Measurements from ENCODE around the gene ACBD4.
"Not testable (repeated sequence)": the region's sequence is repeated elsewhere in the genome, so short reads cannot be mapped to it uniquely, and the experiment has no call there.

The ACBD4 gene

DNA sequence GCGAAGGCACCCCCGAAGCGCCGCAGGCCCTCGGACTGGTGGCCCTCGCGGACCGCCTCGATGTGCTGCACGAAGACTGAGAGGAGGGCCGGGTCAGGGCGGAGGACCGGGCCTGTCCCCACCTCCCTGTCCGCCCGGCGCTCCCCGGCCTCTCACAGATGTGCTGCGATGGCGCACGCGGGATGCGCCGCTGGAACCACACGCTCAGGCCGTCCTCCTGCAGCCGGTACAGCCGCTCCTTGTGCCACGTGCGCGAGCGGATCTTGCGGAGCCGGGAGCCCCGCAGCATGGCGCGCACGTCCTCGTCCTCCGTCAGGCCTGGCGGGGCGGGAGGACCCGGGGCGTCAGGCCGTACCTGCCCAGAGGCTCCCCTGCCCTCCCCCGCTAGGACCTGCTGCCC, 14.4 kb upstream of the ACBD4 start:
- no peak for DNase-seq

DNA sequence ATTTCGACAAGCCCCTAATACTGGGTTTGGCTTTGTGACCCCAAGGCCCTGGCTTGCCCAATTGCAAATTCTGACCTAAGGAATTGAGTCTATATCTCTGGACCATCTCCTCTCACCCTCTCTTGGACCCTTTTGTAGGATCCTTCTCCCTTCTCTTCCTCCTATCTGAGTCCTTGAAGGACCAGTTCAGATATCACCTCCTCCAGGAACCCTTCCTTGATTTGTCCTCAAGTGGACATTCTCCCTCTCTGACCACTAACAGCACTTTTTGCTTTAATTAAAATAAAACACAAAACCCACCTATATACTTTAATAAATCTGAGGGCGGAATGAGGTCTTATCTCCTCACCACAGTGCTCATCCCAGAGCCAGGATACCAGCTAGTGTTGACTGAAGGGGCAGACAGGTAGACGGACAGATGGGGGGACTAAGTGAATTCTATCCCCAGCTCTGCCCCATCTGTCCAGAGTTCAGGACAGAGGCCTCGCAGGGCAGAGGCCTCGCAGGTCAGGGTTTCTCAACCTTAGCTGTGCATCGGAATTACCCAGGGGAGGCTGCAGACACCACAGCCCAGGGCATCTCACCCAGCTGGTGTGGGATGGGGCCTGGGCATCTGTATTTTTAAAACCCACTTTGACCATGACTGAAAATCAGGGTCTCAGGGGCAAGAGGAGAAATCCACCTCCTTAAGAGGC, 12.3 kb upstream of the ACBD4 start:
- no peak for DNase-seq

DNA sequence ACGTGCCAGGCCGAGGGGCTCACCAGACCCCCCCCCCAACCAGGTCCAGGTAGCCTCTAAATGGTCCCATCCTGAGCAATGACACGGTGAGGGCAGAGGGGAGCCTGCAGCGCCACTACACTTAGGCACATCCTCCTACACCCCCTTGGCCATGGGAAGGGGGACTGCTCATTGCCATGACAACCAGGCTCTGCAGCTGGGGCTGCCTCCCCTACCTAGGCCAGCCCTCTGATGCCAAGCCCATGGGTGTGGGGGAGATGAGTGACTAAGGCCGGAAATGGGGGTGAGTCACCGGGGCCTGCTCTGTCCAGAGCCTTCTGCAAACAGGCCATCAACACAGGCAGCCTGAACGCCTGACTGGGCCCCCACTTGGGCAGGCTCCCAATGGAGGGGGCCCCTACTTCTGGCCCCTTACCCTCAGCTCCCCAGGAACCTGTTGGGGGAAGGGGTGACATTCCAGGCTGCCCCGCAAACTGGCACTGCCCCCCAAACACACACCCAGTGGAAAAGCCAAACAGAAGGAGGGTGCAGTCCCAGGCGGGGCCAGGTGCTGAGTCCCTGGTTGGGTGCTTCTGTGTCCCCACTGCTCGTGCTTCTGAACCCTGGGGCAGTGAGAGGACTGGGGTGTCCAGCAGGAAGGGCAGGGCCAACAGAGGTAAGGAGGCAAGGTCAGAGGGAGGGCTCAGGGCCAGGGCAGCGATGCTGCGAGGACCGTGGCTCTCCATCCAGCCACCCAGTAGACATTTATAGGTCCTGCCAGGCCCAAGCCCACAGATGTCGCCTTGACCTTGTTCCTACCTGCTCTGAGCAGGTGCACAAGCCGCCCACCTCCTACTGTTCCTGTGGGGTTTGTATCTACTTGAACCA, 11.3 kb upstream of the ACBD4 start:
- peak; percentile 90 for DNase-seq

DNA sequence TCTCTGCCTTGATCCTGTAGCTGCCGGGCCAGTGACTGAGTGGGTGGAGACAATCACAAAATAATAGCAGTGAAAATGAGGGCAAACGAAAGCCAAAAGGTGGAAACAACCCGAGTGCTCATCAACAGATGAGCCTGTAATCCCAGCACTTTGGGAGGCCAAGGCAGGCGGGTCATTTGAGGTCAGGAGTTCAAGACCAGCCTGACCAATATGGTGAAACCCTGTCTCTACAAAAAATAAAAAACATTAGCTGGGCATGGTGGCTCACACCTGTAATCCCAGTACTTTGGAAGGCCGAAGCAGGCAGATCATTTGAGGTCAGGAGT, 10.7 kb upstream of the ACBD4 start:
- DNase-seq = not testable (repeated sequence)

GRCh38 chr17:45125509-45125908, 10.0 kb upstream of the ACBD4 start:
- no peak for DNase-seq

DNA sequence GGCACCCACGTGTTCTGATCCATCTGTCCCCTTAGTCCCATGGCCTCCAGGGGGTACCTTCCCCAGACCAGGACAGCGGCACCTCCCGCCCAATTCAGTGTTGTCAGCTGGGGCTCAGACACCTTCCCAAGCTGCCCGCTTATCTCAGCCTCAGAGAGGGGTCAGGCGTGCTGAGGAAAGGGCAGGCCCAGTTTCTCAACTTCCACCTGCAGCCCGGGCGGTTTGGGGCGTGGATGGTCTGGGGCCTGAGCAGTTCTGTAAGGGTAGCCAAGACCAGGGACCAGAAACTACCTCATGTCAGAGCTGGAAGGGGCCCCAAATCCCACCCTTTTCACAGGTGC, 8.3 kb upstream of the ACBD4 start:
- no peak for DNase-seq

- DNase-seq = peak; percentile 50
Measured at GRCh38 chr17:45127548-45128300, 7.8 kb upstream of the ACBD4 start.

- no peak for DNase-seq
Measured at GRCh38 chr17:45128331-45128730, 7.2 kb upstream of the ACBD4 start.

DNA sequence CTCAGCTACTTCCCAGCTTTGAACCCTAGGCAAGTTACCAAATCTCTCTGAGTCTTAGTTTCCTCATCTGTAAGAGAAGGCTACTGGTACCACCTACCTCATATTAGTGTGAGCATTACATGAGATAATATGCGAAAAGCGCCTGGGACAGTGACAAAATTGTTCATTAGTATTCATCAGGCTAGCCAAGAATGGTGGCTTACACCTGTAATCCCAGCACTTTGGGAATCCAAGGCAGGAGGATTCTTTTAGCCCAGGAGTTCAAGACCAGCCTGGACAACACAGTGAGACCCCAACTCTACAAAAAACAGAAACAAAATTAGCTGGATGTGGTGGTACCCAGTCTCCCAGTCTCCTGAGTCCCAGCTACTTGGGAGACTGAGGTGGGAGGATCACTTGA, 6.5 kb upstream of the ACBD4 start:
- no peak for DNase-seq

GRCh38 chr17:45129426-45129939, 6.0 kb upstream of the ACBD4 start:
- peak; percentile 42 for DNase-seq

DNA sequence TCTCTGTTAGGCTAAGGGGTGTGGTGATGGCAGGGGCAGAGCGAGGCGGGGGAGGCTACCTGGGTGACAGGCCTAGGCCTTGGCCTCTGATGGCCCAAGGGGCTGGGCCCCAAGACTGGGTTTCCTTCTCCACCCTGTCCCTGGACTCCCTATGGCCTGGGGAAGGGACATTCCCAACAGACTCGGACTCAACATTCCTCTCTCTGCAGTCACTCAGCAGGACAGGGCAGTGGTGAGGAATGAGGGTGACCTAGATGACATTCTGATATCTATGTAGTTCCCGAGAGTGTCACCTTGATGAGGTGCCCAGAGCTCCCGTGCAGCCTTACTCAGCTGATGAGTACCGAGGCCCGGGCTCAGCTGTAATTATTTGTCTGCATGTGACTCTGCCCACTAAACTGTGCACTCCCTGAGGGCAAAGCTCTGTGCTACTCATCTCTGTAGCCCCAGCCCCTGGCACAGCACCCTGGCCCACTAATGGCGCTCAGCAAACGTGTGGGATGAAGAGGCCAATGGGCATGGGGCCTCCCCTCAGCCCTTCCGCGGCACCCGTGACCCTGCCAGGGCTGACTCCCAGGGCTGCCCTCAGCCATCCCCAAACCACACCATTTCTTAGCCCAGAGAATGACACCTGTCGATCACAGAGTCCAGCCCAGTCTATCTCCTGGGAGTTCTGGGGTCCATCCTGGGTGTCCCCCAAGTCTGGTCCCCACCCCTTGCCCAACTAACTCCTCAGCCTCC, 5.4 kb upstream of the ACBD4 start:
- no peak for DNase-seq

DNA sequence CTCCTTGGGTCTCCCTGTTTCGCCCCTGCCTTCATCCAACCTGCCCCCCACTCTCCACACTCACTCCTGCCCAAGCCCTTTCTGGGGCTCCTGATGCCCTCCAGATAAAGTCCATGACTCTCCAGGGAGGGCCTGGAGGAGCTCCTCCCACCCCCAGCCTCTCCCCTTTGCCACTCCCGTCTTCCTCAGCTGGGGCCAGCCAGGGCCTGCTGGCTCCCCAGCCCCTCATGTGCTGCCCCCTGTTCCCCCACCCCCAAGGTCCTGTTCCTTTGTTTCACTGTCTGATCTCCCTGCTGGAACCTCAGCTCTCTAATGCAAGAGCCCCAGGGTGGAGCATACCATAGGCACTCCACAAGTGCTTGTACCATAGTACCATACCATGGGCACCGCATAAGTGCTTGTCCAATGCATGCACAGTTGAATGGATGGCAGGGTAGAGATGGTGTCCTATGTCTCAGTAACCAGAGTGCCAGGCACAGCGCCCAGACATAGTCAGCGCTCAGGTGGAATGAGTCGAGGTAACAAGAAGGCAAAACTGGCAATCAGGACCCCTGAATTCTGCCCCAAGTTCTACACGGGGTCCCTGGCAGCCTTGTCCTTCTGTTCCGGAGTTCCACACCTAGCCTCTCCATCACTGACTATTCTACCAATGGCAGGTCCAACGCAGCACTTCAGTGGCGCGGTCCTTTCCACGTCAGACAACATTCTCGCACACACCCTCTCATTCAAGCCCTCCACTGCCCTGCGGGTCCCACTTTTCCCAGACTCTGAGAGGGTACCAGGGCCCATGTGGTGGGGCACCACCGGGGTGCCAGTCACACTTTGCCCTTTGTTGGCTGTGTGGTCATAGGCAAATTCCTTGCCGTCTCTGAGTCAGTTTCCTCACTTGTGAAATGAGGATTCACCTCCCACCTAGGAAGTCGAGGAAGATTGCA, 4.5 kb upstream of the ACBD4 start:
- DNase-seq = no peak

DNA sequence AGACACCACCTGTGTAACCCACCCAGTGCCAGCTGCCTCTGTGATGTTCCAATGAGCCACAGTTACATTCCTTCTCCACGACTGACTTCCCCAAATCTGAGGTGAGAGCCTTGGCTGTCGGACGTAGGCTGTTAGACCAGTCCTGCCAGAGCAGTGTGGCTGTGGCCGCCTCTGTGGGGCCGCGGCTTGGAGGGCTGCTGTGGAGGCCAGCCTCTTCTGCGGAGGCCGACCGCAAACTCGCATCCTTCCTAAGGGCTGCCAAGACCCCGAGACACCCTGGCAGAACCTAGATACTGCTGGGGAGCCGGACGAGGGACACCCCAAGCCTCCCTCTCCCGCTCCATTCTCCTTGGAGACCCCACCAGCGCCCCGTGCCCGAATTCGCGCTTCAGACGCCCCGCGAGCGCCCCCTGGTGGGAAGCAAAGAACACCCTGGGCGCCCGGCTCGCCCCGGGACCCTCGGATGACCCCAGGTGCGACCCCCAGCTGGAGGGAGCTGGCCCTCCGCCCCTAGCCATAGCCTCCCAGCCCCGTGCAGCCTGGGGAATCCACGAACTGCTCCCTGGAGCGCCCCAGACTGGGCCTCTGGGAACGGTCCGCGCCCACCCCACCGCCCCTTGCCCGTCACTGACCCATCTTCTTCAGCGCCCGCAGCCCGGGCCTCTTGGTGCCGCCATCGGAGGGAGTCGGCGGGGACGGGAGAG, 3.7 kb upstream of the ACBD4 start:
- peak; percentile 21 for DNase-seq

DNA sequence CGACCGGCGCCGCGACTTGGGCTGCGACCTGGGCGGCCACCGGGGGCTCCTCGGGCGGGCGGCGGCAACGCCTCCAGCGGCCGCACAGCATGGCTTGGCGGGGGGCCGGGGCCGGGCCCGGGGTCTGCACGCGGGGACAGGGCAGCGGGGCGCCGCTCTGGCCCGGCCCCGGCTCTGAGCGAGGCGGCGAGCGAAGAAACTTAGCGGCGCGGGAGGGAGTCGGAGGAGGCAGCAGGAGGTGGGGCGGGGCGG, 3.2 kb upstream of the ACBD4 start, which contains the start of gene PLCD3:
Gene PLCD3 (minus strand): TSS at position 196 of the 252 bp plus-strand sequence. CDS start 105 bp downstream, at position 91.
- no peak for DNase-seq

GRCh38 chr17:45132572-45133463, 2.7 kb upstream of the ACBD4 start:
- peak; percentile 69 for DNase-seq

DNA sequence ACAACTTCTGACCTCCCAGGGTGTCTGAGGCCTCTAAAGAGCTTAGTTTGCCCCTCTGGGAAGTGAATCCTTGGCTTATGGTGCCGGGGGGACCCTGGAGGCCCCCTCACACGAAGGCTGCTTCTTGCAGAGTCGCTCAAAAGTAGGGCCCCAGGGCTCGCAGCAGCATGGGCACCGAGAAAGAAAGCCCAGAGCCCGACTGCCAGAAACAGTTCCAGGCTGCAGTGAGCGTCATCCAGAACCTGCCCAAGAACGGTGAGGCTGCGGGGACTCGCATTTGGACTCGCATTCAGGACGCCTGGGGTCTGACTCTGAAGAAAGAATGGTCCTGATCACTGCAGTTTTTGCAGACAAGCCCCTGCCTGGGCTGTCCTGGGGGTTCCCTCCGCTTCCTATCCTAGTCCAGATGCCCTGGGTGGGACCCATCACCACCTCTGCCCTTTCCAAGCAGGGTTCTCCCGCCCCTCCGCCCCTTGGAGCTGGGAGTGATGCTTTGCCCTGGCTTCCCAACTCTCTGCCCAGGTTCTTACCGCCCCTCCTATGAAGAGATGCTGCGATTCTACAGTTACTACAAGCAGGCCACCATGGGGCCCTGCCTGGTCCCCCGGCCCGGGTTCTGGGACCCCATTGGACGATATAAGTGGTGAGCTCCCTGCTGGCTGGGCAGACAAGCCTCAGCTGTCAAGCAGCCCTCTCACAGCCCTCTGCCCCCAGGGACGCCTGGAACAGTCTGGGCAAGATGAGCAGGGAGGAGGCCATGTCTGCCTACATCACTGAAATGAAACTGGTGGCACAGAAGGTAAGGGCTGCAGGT, 698 bp downstream of the ACBD4 start:
- no peak for DNase-seq

DNA sequence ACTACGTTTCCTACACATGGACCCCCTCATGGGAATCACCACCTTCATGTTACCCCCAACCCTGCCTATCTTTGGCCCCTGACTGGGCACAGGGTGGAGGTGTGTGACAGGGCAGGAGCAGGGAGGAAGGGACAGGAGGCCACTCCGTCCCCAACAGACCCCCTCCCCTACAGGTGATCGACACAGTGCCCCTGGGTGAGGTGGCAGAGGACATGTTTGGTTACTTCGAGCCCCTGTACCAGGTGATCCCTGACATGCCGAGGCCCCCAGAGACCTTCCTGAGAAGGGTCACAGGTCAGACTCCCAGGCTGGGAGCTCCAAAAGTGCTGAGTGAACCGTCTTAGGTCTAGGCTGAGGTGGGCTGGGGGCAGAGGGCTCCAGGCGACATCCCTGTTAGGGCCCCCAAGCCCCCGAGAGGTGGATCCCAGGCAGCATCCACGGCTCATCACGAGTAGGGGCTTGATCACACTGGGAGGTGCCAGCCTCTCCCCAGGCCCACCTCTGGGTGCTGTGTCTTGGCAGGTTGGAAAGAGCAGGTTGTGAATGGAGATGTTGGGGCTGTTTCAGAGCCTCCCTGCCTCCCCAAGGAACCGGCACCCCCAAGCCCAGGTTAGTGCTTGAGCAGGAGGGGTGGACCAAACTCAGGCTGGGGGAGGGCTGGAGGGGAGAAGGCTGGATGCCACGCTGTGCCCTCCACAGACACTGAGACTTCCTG, 1.5 kb downstream of the ACBD4 start:
- no peak for DNase-seq

DNA sequence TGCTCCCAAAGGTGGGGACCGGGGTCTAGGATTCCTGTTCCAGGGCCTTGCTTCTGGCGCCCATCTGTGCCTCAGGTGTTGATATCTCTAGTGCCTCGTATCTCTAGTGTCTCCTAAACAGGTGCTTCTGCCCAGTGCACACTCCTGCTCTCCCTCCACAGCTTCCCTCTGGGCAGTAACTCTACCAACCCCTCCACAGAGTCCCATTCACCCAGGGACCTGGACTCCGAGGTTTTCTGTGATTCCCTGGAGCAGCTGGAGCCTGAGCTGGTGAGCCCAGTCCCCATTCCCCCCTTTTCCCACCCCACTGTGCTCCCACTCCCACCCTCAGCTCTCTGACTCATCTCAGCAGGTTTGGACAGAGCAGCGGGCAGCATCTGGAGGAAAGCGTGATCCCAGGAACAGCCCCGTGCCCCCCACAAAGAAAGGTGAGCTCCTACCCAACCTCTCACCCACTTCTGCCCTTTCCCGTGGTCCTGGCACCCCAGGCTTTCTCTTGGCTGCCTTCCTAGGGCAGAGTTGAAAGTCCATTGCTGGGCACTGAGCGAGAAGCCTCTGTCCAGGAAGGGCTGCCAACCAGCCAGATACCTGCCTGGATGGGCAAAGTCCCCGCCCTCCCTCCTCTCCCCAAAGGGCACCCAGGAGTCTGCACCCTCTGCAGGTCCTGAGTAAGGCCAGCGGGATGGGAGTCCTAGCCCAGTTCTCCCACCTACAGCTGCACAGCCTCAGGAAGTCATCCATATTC, 2.2 kb downstream of the ACBD4 start:
- no peak for DNase-seq

Measured in fibroblast of upper back skin (primary cell).